ENCODE data around the gene FRMPD3.

- TF ChIP-seq CTCF (IDR thresholded peaks at IDR 0.05) (no peak), ZFX (IDR thresholded peaks at IDR 0.05; ENCODE audit: borderline replicate concordance) (no peak)
Measured at GRCh38 chrX:107496786-107497185, 47.3 kb downstream of the FRMPD3 start.
